PFSK-1 (cell line): ENCODE results near the gene GABARAP.

Experiments used
- FOXP2 ChIP-seq: optimal IDR thresholded peaks from 2 replicates; pipeline ENCODE3; 2011; ENCODE audit warnings: borderline replicate concordance, control low read depth, inconsistent platforms; ENCODE audit not compliant: insufficient read depth; ENCODE audit errors: extremely low read length, extremely low read depth
- POLR2AphosphoS5 ChIP-seq: IDR thresholded peaks from 2 replicates; pipeline ENCODE4 v1.6.1; 2012; ENCODE audit warnings: low read depth, mild to moderate bottlenecking, control low read depth, low read length, moderate library complexity
- REST ChIP-seq, 2 experiments: IDR thresholded peaks; 2 replicates each; pipeline versions ENCODE4 v1.6.1 to v1.8.0; 2011 to 2012; ENCODE audit warnings: low read depth in 2 of 2, low read length in 2 of 2, control low read depth in 1 of 2, inconsistent platforms in 1 of 2, mild to moderate bottlenecking in 1 of 2, moderate library complexity in 1 of 2; ENCODE audit not compliant: insufficient read depth in 1 of 2
- SIN3A ChIP-seq: IDR thresholded peaks from 2 replicates; pipeline ENCODE4 v1.6.1; 2012; ENCODE audit warnings: mild to moderate bottlenecking, low read length, moderate library complexity, borderline replicate concordance; ENCODE audit not compliant: insufficient read depth
- TAF1 ChIP-seq: IDR thresholded peaks from 2 replicates; pipeline ENCODE4 v1.6.1; 2012; ENCODE audit warnings: low read length, control low read depth, borderline replicate concordance; ENCODE audit not compliant: insufficient read depth

GRCh38 chr17:7208027-7208571 lies 34.1 kb downstream of the GABARAP start:
- no peak for TF ChIP-seq POLR2AphosphoS5
- TF ChIP-seq TAF1 = no peak
- no peak for TF ChIP-seq REST (IDR thresholded peaks at IDR 0.05; ENCODE audit: insufficient read depth in 1 of 2, low read depth in 2 of 2, low read length in 2 of 2)
- no peak for TF ChIP-seq SIN3A
- TF ChIP-seq FOXP2 = no peak
